Heart left ventricle (tissue), 16 donors: ENCODE data around the gene SEPTIN5. TPM values are rescaled to one million over a fixed set of nuclear protein-coding genes. Genes with fewer than 3 reads are reported as not detected.
A peak's percentile ranks its signal among the peaks of the same experiment; 100 is the strongest.

Source experiments
- ATAC-seq, 4 donors: fragments of 200-7000 bp; cut with Tn5 transposase; one replicate each; pipeline ENCODE4 v1.9.1; 2020 to 2022; ENCODE audit warnings: moderate library complexity in 4 of 4, mild to moderate bottlenecking in 3 of 4, moderate number of reproducible peaks in 1 of 4
- DNase-seq, 5 donors: peaks; one replicate each; pipeline ENCODE4 v3.0.0-alpha.2; 2020
- H3K27ac ChIP-seq, 12 donors: fragments of 200-600 bp; sonication (generic) in 4 of 12; one replicate each; pipeline versions ENCODE4 v1.5.0 to v1.8.0; 2016 to 2022; ENCODE audit warnings: mild to moderate bottlenecking in 2 of 12
- H3K27me3 ChIP-seq, 9 donors: fragments of 200-600 bp; sonication (generic) in 2 of 9; one replicate each; pipeline versions ENCODE4 v1.5.1 to v1.8.0; 2016 to 2022; ENCODE audit warnings: mild to moderate bottlenecking in 3 of 9
- H3K36me3 ChIP-seq, 9 donors: fragments of 200-600 bp; sonication (generic) in 2 of 9; one replicate each; pipeline versions ENCODE4 v1.5.0 to v1.8.0; 2018 to 2022; ENCODE audit warnings: mild to moderate bottlenecking in 2 of 9
- H3K4me1 ChIP-seq, 12 donors: fragments of 200-600 bp; sonication (generic) in 4 of 12; one replicate each; pipeline versions ENCODE4 v1.5.0 to v1.8.0; 2016 to 2022; ENCODE audit warnings: mild to moderate bottlenecking in 3 of 12
- H3K4me3 ChIP-seq, 12 donors: fragments of 200-600 bp; sonication (generic) in 4 of 12; one replicate each; pipeline versions ENCODE4 v1.5.0 to v1.8.0; 2017 to 2022; ENCODE audit warnings: mild to moderate bottlenecking in 9 of 12, moderate library complexity in 4 of 12
- H3K9me3 ChIP-seq, 12 donors: fragments of 200-600 bp; sonication (generic) in 4 of 12; one replicate each; pipeline versions ENCODE4 v1.5.0 to v1.8.0; 2016 to 2022; ENCODE audit warnings: mild to moderate bottlenecking in 1 of 12
- CTCF ChIP-seq, 12 donors: fragments of 200-600 bp; sonication (generic) in 4 of 12; IDR thresholded peaks; one replicate each; pipeline versions ENCODE4 v1.5.0 to v1.8.0; 2018 to 2022; ENCODE audit warnings: antibody characterized with exemption in 12 of 12, mild to moderate bottlenecking in 5 of 12
- POLR2A ChIP-seq, 2 donors: fragments of 450-650 bp; IDR thresholded peaks; one replicate each; pipeline ENCODE4 v1.6.1; 2017; ENCODE audit warnings: antibody characterized with exemption in 2 of 2, mild to moderate bottlenecking in 2 of 2, moderate library complexity in 2 of 2
- WGBS, 4 donors: extraction: QIAGEN DNeasy Blood & Tissue Kit in 2 of 4; methylation state at CpG; one replicate each; pipeline versions ENCODE4 v1.1.5 to v1.1.7; 2013 to 2018; 5-methylcytosine and 5-hydroxymethylcytosine counted together
- intact Hi-C, 10 donors: fragments of 100-400 bp; cut with DNase I; formaldehyde crosslinking; loops; one replicate each; pipeline versions ENCODE4 v1.11.1 to v1.14.2; 2022
- polyA plus RNA-seq, 2 donors: library from polyadenylated mRNA; stranded (reverse); fragments of 200-250 nt; gene quantifications; one replicate each; pipeline ENCODE4 v1.2.3, GENCODE V29; 2013
- total RNA-seq, 9 donors: library from RNA; depleted of rRNA in 2 of 9; stranded (reverse); fragments of >200 nt in 2 of 9; fragmentation: NEBNext Ultra II Directional in 3 of 9; extraction: Animal tissue kit (Norgen Biotek cat#: 25700) in 3 of 9; gene quantifications; one replicate each; pipeline versions ENCODE4 v1.1.0 to v1.2.4, GENCODE V29; 2016 to 2023
- donor health status: ischemic (EF 13 %, LVEDD 7.1; RV severe dilation, severe dysfunction).
- donor health status: healthy with polysubstance abuse.
- donor health status: DM: no; HTN: yes; CAD: no.
- donor health status: DM: no; HTN: no; CAD: no.
- donor health status: ischemic (EF 25% LVEDD 6.9; RV normal size, moderate dysfunction).
- donor health status: ischemic (EF 25% LVEDD 5.7; RV mildly dilated, moderate dysfunction).
- donor health status: healthy.
- donor health status: DM: yes; HTN: yes; CAD: no.
- donor health status: ischemic (EF 35%, LVEDD 5.7; RV mildly dilated, moderate dysfunction).
- donor health status: nonischemic (EF 11% LVEDD 7.7; RV severe dilation, severe dysfunction).
- donor health status: DM: yes; HTN: yes; CAD: no.
- donor health status: PGD.
- donor health status: ischemic (EF 29% LVEDD 5.4; RV normal size, mild dysfunction).
- donor health status: nonischemic (EF 23%, LVEDD 6.1; RV moderate dilation, normal function).

Gene SEPTIN5
- total and polyA plus RNA-seq, 11 donors = 75.7 to 272 (median 127) TPM

DNA sequence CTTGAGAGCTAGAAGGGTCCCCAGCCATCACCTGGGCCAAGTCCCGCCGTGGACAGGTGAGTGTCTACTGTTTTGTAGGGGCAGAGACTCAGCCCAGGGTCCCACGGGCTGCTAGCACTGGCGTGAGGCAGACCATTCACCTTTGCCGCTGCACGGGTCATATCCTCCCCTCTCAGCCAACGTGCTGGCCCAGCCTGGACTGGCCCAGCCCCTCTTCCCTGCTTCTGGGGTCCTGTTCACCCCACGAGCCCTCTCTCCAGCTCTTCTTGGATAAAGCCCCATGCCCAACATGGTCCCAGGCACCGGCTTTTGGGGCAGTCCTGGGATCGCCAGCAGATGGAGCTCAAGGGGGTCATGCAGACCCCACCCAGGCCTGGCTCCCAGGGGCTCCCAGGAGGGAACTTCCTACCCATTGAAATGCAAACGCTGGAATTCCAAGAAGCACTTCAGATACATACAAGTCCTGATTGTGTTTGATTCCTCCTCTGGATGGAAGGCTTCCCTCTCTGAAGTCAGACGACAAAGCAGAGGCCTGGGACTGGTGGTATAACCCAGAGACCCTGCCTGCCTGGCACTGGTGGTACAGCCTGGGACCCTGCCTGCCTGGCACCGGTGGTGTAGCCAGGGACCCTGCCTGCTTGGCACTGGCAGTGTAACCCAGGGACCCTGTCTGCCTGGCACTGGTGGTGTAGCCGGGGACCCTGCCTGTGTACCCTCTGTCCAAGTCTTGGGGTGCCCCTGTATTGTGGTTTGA, 8.9 kb upstream of the SEPTIN5 start:
- TF ChIP-seq POLR2A (IDR thresholded peaks at IDR 0.05) (no peak), CTCF (IDR thresholded peaks at IDR 0.05) (no peak)

DNA sequence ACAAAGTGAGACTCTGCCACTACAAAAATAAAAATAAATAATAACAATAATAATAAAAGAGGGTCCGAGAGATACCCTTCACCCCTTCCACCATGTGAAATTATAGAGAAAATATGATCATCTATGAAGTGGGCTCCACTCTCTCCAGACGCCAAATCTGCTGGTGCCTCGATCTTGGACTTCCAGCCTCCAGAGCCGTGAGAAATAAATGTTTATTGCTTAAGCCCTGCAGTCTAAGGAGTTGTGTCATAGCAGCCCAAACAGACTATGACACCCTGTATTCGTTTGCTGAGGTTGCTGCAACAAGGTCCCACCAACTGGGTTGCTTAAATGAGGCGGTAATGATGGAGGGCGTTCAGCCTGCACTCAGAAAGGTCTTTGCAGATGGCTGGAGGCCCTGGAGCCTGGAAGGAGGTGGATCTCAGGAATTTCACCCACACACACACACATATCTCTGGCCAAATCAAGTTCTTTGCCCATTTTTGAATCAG, 7.6 kb upstream of the SEPTIN5 start:
- TF ChIP-seq CTCF (IDR thresholded peaks at IDR 0.05) (no peak), POLR2A (IDR thresholded peaks at IDR 0.05) (no peak)
- no peak overlapping the region for H3K4me3 ChIP-seq
- H3K9me3 ChIP-seq = no peaks in the 10 kb centered on the region
- H3K27ac ChIP-seq = no peak overlapping the region
- 84 to 90% (median 86%) methylated on average over 7 of the region's 7 CpGs for WGBS, 4 donors
- DNase-seq = peak in 1 of 5 donors; percentile 5
- H3K27me3 ChIP-seq = peaks cover 0 to 22% (median 2%) of the 10 kb centered on the region in 9 donors
- ATAC-seq = no peak
- H3K4me1 ChIP-seq = peaks cover 0 to 18% (median 0%) of the 10 kb centered on the region in 12 donors
- intact Hi-C loops = no loop called here
- no peaks in the 10 kb centered on the region for H3K36me3 ChIP-seq

More for the DNA sequence above, 8.9 kb upstream of the SEPTIN5 start:
- intact Hi-C loops = no loop called here
- Histone ChIP-seq H3K27me3 (peaks cover 0 to 22% (median 2%) of the 10 kb centered on the region in 9 donors), H3K36me3 (no peaks in the 10 kb centered on the region), H3K4me3 (no peak overlapping the region), H3K27ac (no peak overlapping the region), H3K4me1 (peaks cover 0 to 18% (median 0%) of the 10 kb centered on the region in 12 donors), H3K9me3 (no peaks in the 10 kb centered on the region)
- WGBS, 4 donors = 61 to 70% (median 69%) methylated on average over 9 to 14 of the region's 14 CpGs
- no peak for ATAC-seq
- DNase-seq = peak in 1 of 5 donors; percentile 15

DNA sequence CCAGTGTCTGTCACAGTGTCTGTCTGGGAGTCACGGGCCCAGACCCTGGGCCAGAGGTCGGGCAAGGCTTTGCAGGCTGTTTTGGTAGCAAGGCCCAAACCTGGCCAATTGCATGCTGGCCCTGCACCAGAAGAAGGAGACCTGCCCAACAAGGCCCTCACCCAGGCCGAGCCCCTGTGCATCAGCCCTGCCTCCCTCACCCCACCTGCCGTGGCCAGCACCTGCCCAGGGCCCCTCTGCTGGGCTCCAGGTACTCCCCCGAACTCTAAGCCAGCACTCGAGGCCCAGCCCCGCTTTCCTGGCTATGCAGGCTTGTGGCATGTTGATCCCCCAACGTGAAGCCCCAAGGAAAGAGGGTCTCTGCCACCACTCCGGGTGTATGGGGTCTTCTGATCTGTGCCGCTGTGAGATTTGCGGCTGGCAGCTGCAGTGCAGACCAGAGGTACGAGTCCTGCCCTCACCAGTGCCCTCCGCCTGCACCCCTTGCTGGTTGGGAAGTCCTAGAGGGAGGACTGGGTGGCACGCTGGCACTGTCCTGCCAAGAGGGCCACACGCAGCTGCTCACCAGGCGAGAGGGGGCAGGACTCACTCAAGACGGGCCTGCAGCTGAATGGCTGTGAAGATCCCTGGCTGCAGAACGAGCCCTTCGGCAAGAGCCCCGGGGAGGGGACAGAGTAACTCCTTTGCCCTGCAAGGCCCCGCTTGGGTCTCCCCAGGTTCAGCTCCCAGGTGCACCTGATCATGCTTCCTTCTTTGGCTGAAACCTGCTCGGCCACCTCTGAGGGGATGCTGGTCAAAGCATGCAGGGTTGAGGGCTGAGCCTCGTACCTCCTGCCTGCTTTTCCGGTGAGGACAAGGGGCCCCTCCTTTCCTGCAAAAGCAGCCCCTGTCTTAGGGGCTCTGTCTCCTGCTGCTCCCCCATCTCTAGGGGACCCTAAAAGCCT, 6.7 kb upstream of the SEPTIN5 start:
- peaks cover 0 to 22% (median 2%) of the 10 kb centered on the region in 9 donors for H3K27me3 ChIP-seq
- DNase-seq (peak in 2 of 5 donors; percentile 15 to 19), ATAC-seq (no peak)
- no peak overlapping the region for H3K4me3 ChIP-seq
- H3K36me3 ChIP-seq = no peaks in the 10 kb centered on the region
- H3K27ac ChIP-seq = no peak overlapping the region
- intact Hi-C loops = no loop called here
- peaks cover 0 to 18% (median 0%) of the 10 kb centered on the region in 12 donors for H3K4me1 ChIP-seq
- WGBS, 4 donors = 86 to 91% (median 89%) methylated on average over 15 to 24 of the region's 24 CpGs
- H3K9me3 ChIP-seq = no peaks in the 10 kb centered on the region
- TF ChIP-seq POLR2A (IDR thresholded peaks at IDR 0.05) (no peak), CTCF (IDR thresholded peaks at IDR 0.05) (no peak)
